Lower leg skin (tissue), 3 donors: ENCODE data around the gene MSANTD3.

Experiments used
- POLR2A ChIP-seq, 2 donors: fragments of 450-650 bp; IDR thresholded peaks; one replicate each; pipeline ENCODE4 v1.6.1; 2016 to 2017; ENCODE audit warnings: antibody characterized with exemption in 2 of 2, mild to moderate bottlenecking in 1 of 2, moderate library complexity in 1 of 2
- TF ChIP-seq, protein P1 (sequence below), 3 donors: fragments of 450-650 bp; IDR thresholded peaks; one replicate each; pipeline ENCODE4 v1.5.1; 2016; ENCODE audit warnings: antibody characterized with exemption in 3 of 3, mild to moderate bottlenecking in 3 of 3, moderate library complexity in 2 of 3

DNA sequence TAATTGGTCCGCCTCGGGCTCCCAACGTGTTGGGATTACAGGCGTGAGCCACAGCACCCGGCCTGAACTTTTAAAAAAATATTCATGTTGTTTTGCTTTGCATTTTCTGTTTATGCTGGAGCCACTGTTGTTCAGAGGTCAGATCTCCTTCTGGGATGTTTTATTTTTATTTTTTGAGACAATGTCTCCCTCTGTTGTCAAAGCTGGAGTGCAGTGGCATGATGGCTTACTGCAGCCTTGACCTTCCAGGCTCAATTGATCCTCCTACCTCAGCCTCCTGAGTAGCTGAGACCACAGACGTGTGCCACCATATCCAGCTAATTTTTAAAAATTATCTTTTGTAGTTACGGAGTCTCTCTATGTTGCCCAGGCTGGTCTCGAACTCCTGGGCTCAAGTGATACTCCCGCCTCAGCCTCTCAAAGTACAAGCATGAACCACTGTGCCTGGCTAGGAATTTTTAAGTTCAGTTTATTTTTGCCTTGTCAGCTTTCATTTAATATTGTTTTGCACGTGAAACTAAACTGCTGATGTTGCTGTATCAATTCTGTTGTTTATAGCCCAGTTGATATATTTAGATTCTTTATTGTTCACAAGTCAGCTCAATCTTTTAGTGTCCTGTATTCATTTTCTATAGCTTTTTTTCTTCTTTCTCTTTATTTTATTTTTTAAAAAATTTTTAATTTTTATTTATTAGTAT, 59.7 kb downstream of the MSANTD3 start:
- TF ChIP-seq, protein P1, sequence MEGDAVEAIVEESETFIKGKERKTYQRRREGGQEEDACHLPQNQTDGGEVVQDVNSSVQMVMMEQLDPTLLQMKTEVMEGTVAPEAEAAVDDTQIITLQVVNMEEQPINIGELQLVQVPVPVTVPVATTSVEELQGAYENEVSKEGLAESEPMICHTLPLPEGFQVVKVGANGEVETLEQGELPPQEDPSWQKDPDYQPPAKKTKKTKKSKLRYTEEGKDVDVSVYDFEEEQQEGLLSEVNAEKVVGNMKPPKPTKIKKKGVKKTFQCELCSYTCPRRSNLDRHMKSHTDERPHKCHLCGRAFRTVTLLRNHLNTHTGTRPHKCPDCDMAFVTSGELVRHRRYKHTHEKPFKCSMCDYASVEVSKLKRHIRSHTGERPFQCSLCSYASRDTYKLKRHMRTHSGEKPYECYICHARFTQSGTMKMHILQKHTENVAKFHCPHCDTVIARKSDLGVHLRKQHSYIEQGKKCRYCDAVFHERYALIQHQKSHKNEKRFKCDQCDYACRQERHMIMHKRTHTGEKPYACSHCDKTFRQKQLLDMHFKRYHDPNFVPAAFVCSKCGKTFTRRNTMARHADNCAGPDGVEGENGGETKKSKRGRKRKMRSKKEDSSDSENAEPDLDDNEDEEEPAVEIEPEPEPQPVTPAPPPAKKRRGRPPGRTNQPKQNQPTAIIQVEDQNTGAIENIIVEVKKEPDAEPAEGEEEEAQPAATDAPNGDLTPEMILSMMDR (IDR thresholded peaks at IDR 0.05): no peak
- no peak for TF ChIP-seq POLR2A (IDR thresholded peaks at IDR 0.05)
